ENCODE measurements around the gene AKAP11.

Gene AKAP11

GRCh38 chr13:42255886-42256285 is 16.1 kb upstream of the AKAP11 start:
- Histone ChIP-seq H3K4me1 (ENCODE audit: insufficient read depth, low read length) (peaks cover 6% of the 10 kb centered on the region; the same call in 1 of the 2 replicates), H4K20me1 (ENCODE audit: insufficient read depth, low read length) (no peaks in the 10 kb centered on the region)

GRCh38 chr13:42258747-42259146 is 13.2 kb upstream of the AKAP11 start:
- no peak overlapping the region for H2AFZ ChIP-seq (ENCODE audit: low read depth, low read length)
- H3K27me3 ChIP-seq (ENCODE audit: insufficient read depth, low read length, poor library complexity), result no peaks in the 10 kb centered on the region
- no peak for ATAC-seq (ENCODE audit: insufficient read depth, low read depth)
- no peaks in the 10 kb centered on the region for H3K36me3 ChIP-seq (ENCODE audit: insufficient read depth, low read length)
- H3K79me2 ChIP-seq (ENCODE audit: insufficient read depth, low read length), result no peaks in the 10 kb centered on the region
- peaks cover 2% of the 10 kb centered on the region for H3K9me3 ChIP-seq (ENCODE audit: insufficient read depth, low read length, severe bottlenecking)
- H3K4me2 ChIP-seq (ENCODE audit: insufficient read depth, low read length), result no peak overlapping the region
- no peak overlapping the region for H3K4me3 ChIP-seq (ENCODE audit: low read depth in 1 of 2, low read length in 2 of 2)
- DNase-seq, result no peak
- TF ChIP-seq CTCF (IDR thresholded peaks at IDR 0.05; ENCODE audit: borderline replicate concordance, extremely low read depth, low read length, poor library complexity, severe bottlenecking) (no peak), EZH2 (IDR thresholded peaks at IDR 0.05; ENCODE audit: borderline replicate concordance, low read depth, low read length, severe bottlenecking) (no peak)
- H4K20me1 ChIP-seq (ENCODE audit: insufficient read depth, low read length), result no peaks in the 10 kb centered on the region
- H3K9ac ChIP-seq (ENCODE audit: low read depth, low read length), result no peak overlapping the region
- H3K4me1 ChIP-seq (ENCODE audit: insufficient read depth, low read length), result peaks cover 6% of the 10 kb centered on the region; the same call in 1 of the 2 replicates
- no peak overlapping the region for H3K27ac ChIP-seq (ENCODE audit: low read length)

More at GRCh38 chr13:42255886-42256285, 16.1 kb upstream of the AKAP11 start:
- Histone ChIP-seq H3K9ac (ENCODE audit: low read depth, low read length) (no peak overlapping the region), H3K4me2 (ENCODE audit: insufficient read depth, low read length) (no peak overlapping the region), H3K4me3 (ENCODE audit: low read depth in 1 of 2, low read length in 2 of 2) (no peak overlapping the region), H3K79me2 (ENCODE audit: insufficient read depth, low read length) (no peaks in the 10 kb centered on the region), H3K27me3 (ENCODE audit: insufficient read depth, low read length, poor library complexity) (no peaks in the 10 kb centered on the region), H3K27ac (ENCODE audit: low read length) (no peak overlapping the region), H2AFZ (ENCODE audit: low read depth, low read length) (no peak overlapping the region), H3K36me3 (ENCODE audit: insufficient read depth, low read length) (no peaks in the 10 kb centered on the region), H3K9me3 (ENCODE audit: insufficient read depth, low read length, severe bottlenecking) (no peaks in the 10 kb centered on the region)
- ATAC-seq (ENCODE audit: insufficient read depth, low read depth) (no peak), DNase-seq (no peak)
- TF ChIP-seq CTCF (IDR thresholded peaks at IDR 0.05; ENCODE audit: borderline replicate concordance, extremely low read depth, low read length, poor library complexity, severe bottlenecking), result no peak
- no peak for TF ChIP-seq EZH2 (IDR thresholded peaks at IDR 0.05; ENCODE audit: borderline replicate concordance, low read depth, low read length, severe bottlenecking)

DNA sequence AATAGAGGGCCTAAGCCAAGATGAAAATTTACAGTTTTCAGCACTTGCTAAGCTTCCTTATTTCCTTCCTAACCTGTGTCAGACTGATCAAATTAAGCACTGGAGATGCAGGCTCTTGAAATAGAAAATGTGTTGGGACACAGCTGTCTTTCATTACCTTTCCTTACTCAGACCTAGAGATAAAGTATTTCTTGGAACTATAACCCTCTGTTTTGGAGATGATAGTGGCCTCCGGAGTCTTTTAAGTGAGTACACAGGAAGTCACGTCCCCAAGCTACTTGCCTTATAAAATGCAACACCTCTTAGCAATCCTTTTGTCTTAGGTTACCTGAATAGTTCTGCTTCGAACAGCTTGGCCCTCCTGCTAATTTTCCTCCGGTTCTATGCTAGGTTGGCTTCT is 12.4 kb upstream of the AKAP11 start:
- H4K20me1 ChIP-seq (ENCODE audit: insufficient read depth, low read length), result no peaks in the 10 kb centered on the region
- no peaks in the 10 kb centered on the region for H3K79me2 ChIP-seq (ENCODE audit: insufficient read depth, low read length)
- H3K36me3 ChIP-seq (ENCODE audit: insufficient read depth, low read length), result no peaks in the 10 kb centered on the region
- DNase-seq, result no peak
- H3K27me3 ChIP-seq (ENCODE audit: insufficient read depth, low read length, poor library complexity), result no peaks in the 10 kb centered on the region
- no peak for ATAC-seq (ENCODE audit: insufficient read depth, low read depth)
- peaks cover 2% of the 10 kb centered on the region for H3K9me3 ChIP-seq (ENCODE audit: insufficient read depth, low read length, severe bottlenecking)
- H3K4me1 ChIP-seq (ENCODE audit: insufficient read depth, low read length), result peaks cover 6% of the 10 kb centered on the region; the same call in 1 of the 2 replicates
- no peak overlapping the region for H3K27ac ChIP-seq (ENCODE audit: low read length)
- H2AFZ ChIP-seq (ENCODE audit: low read depth, low read length), result peak overlapping the region; percentile 43; the same call in 1 of the 2 replicates
- H3K4me2 ChIP-seq (ENCODE audit: insufficient read depth, low read length), result no peak overlapping the region
- H3K9ac ChIP-seq (ENCODE audit: low read depth, low read length), result no peak overlapping the region
- TF ChIP-seq EZH2 (IDR thresholded peaks at IDR 0.05; ENCODE audit: borderline replicate concordance, low read depth, low read length, severe bottlenecking), result no peak
- no peak overlapping the region for H3K4me3 ChIP-seq (ENCODE audit: low read depth in 1 of 2, low read length in 2 of 2)

DNA sequence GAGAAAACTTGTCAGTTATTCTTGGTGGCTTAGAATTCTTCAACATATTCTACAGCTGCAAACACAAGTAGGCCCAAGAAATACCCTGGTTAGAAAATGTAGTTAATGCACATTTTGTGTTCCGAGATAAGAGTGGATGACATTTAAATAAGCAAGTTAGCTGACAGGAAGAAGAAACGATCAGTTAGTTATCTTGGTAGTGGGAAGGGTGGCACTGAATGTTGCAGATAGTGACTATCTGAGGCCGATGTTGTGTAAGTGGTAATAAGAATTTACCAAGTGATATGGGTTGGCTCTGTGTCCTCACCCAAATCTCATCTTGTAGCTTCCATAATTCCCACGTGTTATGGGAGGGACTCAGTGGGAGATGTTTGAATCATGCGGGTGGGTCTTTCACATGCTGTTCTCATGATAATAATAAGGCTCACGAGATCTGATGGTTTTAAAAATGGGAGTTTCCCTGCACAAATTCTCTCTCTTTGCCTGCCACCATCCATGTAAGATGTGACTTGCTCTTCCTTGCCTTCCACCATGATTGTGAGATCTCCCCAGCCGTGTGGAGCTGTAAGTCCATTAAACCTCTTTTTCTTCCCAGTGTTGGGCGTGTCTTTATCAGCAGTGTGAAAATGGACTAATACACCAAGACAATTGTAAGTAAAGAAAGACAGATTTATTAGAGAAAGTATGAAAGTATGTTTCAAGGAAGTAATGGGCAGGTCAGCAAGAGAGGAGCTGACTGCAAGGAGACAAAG is 10.9 kb upstream of the AKAP11 start:
- Histone ChIP-seq H3K9me3 (ENCODE audit: insufficient read depth, low read length, severe bottlenecking) (peaks cover 2% of the 10 kb centered on the region), H3K36me3 (ENCODE audit: insufficient read depth, low read length) (no peaks in the 10 kb centered on the region), H3K4me2 (ENCODE audit: insufficient read depth, low read length) (no peak overlapping the region), H3K4me3 (ENCODE audit: low read depth in 1 of 2, low read length in 2 of 2) (no peak overlapping the region), H3K9ac (ENCODE audit: low read depth, low read length) (no peak overlapping the region), H3K4me1 (ENCODE audit: insufficient read depth, low read length) (peaks cover 6% of the 10 kb centered on the region; the same call in 1 of the 2 replicates), H3K27ac (ENCODE audit: low read length) (no peak overlapping the region), H2AFZ (ENCODE audit: low read depth, low read length) (no peak overlapping the region), H3K27me3 (ENCODE audit: insufficient read depth, low read length, poor library complexity) (no peaks in the 10 kb centered on the region), H3K79me2 (ENCODE audit: insufficient read depth, low read length) (no peaks in the 10 kb centered on the region), H4K20me1 (ENCODE audit: insufficient read depth, low read length) (no peaks in the 10 kb centered on the region)
- ATAC-seq (ENCODE audit: insufficient read depth, low read depth), result no peak
- TF ChIP-seq EZH2 (IDR thresholded peaks at IDR 0.05; ENCODE audit: borderline replicate concordance, low read depth, low read length, severe bottlenecking), result no peak
- no peak for TF ChIP-seq CTCF (IDR thresholded peaks at IDR 0.05; ENCODE audit: borderline replicate concordance, extremely low read depth, low read length, poor library complexity, severe bottlenecking)
- no peak for DNase-seq

All from DND-41 (cell line).